ENCODE measurements around the gene NFKBIB.

- TF ChIP-seq CTCF (IDR thresholded peaks at IDR 0.05) (no peak), POLR2A (IDR thresholded peaks at IDR 0.05) (no peak)
Observed at GRCh38 chr19:38853214-38853613, 46.6 kb upstream of the NFKBIB start.

Data from uterus (tissue), 2 donors.